Activated CD8-positive, alpha-beta T cell treated with anti-CD3 and anti-CD28 coated beads for 36 hours (primary cell): ENCODE data around the gene NTSR1. TPM values are rescaled to one million over a fixed set of nuclear protein-coding genes. Genes with fewer than 3 reads are reported as not detected.

Source experiments
- ATAC-seq: fragments of 200-7000 bp; cut with Tn5 transposase; one replicate; pipeline ENCODE4 v1.10.0; 2021; ENCODE audit warnings: mild to moderate bottlenecking, moderate library complexity
- CTCF ChIA-PET: fragments of 350-600 bp; sonication (Branson Sonifier 250); formaldehyde crosslinking; loops from one replicate; lab custom pipeline; 2021; ENCODE audit warnings: antibody characterized with exemption; lab: Charles Lee
- POLR2A ChIA-PET: fragments of 350-600 bp; sonication (Branson Sonifier 250); formaldehyde crosslinking; loops from one replicate; lab custom pipeline; 2021; ENCODE audit warnings: antibody characterized with exemption; lab: Charles Lee
- DNase-seq: peaks from one replicate; pipeline ENCODE4 v3.0.0-alpha.2; 2020
- H3K27ac Mint-ChIP-seq: one replicate; pipeline ENCODE4 v1.8.0; 2021; ENCODE audit warnings: mild to moderate bottlenecking, mixed read lengths
- H3K27me3 Mint-ChIP-seq: one replicate; pipeline ENCODE4 v1.8.0; 2021; ENCODE audit warnings: mixed read lengths
- H3K36me3 Mint-ChIP-seq: one replicate; pipeline ENCODE4 v1.8.0; 2021; ENCODE audit warnings: low read depth, mixed read lengths
- H3K4me1 Mint-ChIP-seq: one replicate; pipeline ENCODE4 v1.8.0; 2021; ENCODE audit warnings: low read depth, mixed read lengths
- H3K4me3 Mint-ChIP-seq: one replicate; pipeline ENCODE4 v1.8.0; 2021; ENCODE audit warnings: mild to moderate bottlenecking, moderate library complexity, mixed read lengths
- H3K9me3 Mint-ChIP-seq: one replicate; pipeline ENCODE4 v1.8.0; 2021; ENCODE audit warnings: mixed read lengths
- CTCF ChIP-seq: fragments of 200-600 bp; IDR thresholded peaks from one replicate; pipeline ENCODE4 v1.8.0; 2022; ENCODE audit warnings: antibody characterized with exemption, mild to moderate bottlenecking
- intact Hi-C: fragments of 100-400 bp; cut with micrococcal nuclease; formaldehyde crosslinking; loops from one replicate; pipeline ENCODE4 v1.10.0; 2022
- total RNA-seq, 2 experiments: library from RNA; stranded (reverse); gene quantifications; one replicate each; pipeline ENCODE4 v1.2.3, GENCODE V29; 2021

Gene NTSR1
- total RNA-seq, 2 experiments from 2014 or later, result not detected

- CTCF ChIA-PET, result no interaction called here
- no peak for ATAC-seq
- Mint-ChIP-seq H3K27ac (no peak overlapping the region), H3K4me3 (no peak overlapping the region), H3K4me1 (peaks cover 20% of the 10 kb centered on the region), H3K27me3 (peaks cover 14% of the 10 kb centered on the region), H3K9me3 (no peaks in the 10 kb centered on the region), H3K36me3 (no peaks in the 10 kb centered on the region)
- POLR2A ChIA-PET, result interaction anchor here (1.0 to 2.3 kb wide), 2 partner anchors 9 to 16 kb away, joined by 3 to 5 read pairs; no protein-coding TSS in a partner anchor
- DNase-seq, result no peak
- intact Hi-C loops, result no loop called here
- TF ChIP-seq CTCF, result no peak
Measured at GRCh38 chr20:62714006-62714405, 5.4 kb downstream of the NTSR1 start.

GRCh38 chr20:62714799-62715198, 6.2 kb downstream of the NTSR1 start:
- ChIA-PET POLR2A (interaction anchor here (2.3 kb wide), 1 partner anchor 15 kb away, joined by 5 read pairs; no protein-coding TSS in a partner anchor), CTCF (no interaction called here)
- no peak for ATAC-seq
- Mint-ChIP-seq H3K27me3 (peaks cover 9% of the 10 kb centered on the region), H3K27ac (no peak overlapping the region), H3K4me3 (no peak overlapping the region), H3K9me3 (peaks cover 6% of the 10 kb centered on the region), H3K36me3 (no peaks in the 10 kb centered on the region), H3K4me1 (peaks cover 20% of the 10 kb centered on the region)
- TF ChIP-seq CTCF, result no peak
- intact Hi-C loops, result no loop called here
- DNase-seq, result no peak

- H3K9me3 Mint-ChIP-seq, result peaks cover 6% of the 10 kb centered on the region
- DNase-seq (no peak), ATAC-seq (no peak)
- peaks cover 20% of the 10 kb centered on the region for H3K4me1 Mint-ChIP-seq
- ChIA-PET CTCF (no interaction called here), POLR2A (interaction anchor here (2.3 kb wide), 1 partner anchor 15 kb away, joined by 5 read pairs; no protein-coding TSS in a partner anchor)
- peaks cover under 1% of the 10 kb centered on the region for H3K36me3 Mint-ChIP-seq
- H3K4me3 Mint-ChIP-seq, result no peak overlapping the region
- TF ChIP-seq CTCF, result no peak
- no peak overlapping the region for H3K27ac Mint-ChIP-seq
- H3K27me3 Mint-ChIP-seq, result peaks cover 7% of the 10 kb centered on the region
- intact Hi-C loops, result no loop called here
Measured at GRCh38 chr20:62715201-62715600, 6.6 kb downstream of the NTSR1 start.

- ATAC-seq (peak; percentile 82), DNase-seq (peak; percentile 58)
- Mint-ChIP-seq H3K9me3 (peaks cover 13% of the 10 kb centered on the region), H3K27me3 (peaks cover 3% of the 10 kb centered on the region), H3K4me1 (peaks cover 22% of the 10 kb centered on the region), H3K4me3 (peak overlapping the region; percentile 41), H3K27ac (peak overlapping the region; percentile 77), H3K36me3 (peaks cover 2% of the 10 kb centered on the region)
- intact Hi-C loops, result no loop called here
- TF ChIP-seq CTCF, result no peak
- ChIA-PET POLR2A (interaction anchor here (2.3 kb wide), 1 partner anchor 14 kb away, joined by 5 read pairs; no protein-coding TSS in a partner anchor), CTCF (interaction anchor here (1.4 kb wide), 1 partner anchor 75 kb away, joined by 12 read pairs; no protein-coding TSS in a partner anchor)
Measured at GRCh38 chr20:62716198-62716940, 7.7 kb downstream of the NTSR1 start.

- Mint-ChIP-seq H3K4me1 (peaks cover 27% of the 10 kb centered on the region), H3K27me3 (peaks cover 3% of the 10 kb centered on the region), H3K9me3 (peaks cover 18% of the 10 kb centered on the region), H3K27ac (no peak overlapping the region), H3K4me3 (no peak overlapping the region), H3K36me3 (peaks cover 3% of the 10 kb centered on the region)
- no peak for ATAC-seq
- POLR2A ChIA-PET, result no interaction called here
- no peak for DNase-seq
- no peak for TF ChIP-seq CTCF
- intact Hi-C loops, result no loop called here
- CTCF ChIA-PET, result interaction anchor here (1.4 kb wide), 1 partner anchor 75 kb away, joined by 12 read pairs; no protein-coding TSS in a partner anchor
Measured at GRCh38 chr20:62716941-62717310, 8.3 kb downstream of the NTSR1 start.
